K562 (cell line): ENCODE results near the gene CCNB1IP1. TPM values are rescaled to one million over a fixed set of nuclear protein-coding genes. Genes with fewer than 3 reads are reported as not detected.

ENCODE experiments used
- ATAC-seq: fragments of 200-7000 bp; cut with Tn5 transposase; 3 replicates; pipeline ENCODE4 v1.9.1; 2020; ENCODE audit warnings: moderate library complexity
- BruUV-seq: library from RNA; stranded (reverse); fragments of 400-500 nt; replicated peaks from 2 replicates; lab custom pipeline; 2021; lab: Mats Ljungman, UMichigan
- CTCF ChIA-PET: fragments of 300-600 bp; formaldehyde crosslinking; extraction: SDS; loops from one replicate; lab custom pipeline; 2021; ENCODE audit warnings: low intra/inter-chr PET ratio; lab: Yijun Ruan, JAX
- POLR2A ChIA-PET: fragments of 300-600, 350-650 bp; sonication (Branson Sonifier 250); formaldehyde crosslinking; extraction: SDS; loops from one replicate; lab custom pipeline; 2021; ENCODE audit warnings: antibody characterized with exemption, inconsistent platforms; lab: Yijun Ruan, JAX
- DNase-seq, 4 experiments: peaks; one replicate each; pipeline versions ENCODE4 v3.0.0 to v3.0.0-alpha.2; 2011 to 2018; ENCODE audit warnings: low spot score in 3 of 4, mixed read lengths in 3 of 4; ENCODE audit errors: extremely low read depth in 1 of 4
- FAIRE-seq: peaks from 2 replicates; lab custom pipeline; 2011; peaks lifted over from hg19 to GRCh38; lab: Jason Lieb, UNC
- H2AFZ ChIP-seq: 2 replicates; pipeline ENCODE4 v1.6.0; 2011; ENCODE audit warnings: low read depth, low read length, control low read depth, inconsistent platforms
- H3K27ac ChIP-seq: fragments of 200-600 bp; 3 replicates; pipeline ENCODE4 v1.8.0; 2011; ENCODE audit warnings: low read depth, mild to moderate bottlenecking, control low read depth, inconsistent platforms, low read length, moderate library complexity, mixed read lengths; ENCODE audit errors: extremely low read depth
- H3K27me3 ChIP-seq, 2 experiments: fragments of 300-600 bp in 1 of 2; 2 replicates in 1 of 2; 3 replicates in 1 of 2; pipeline versions ENCODE4 v1.6.0 to v1.8.0; 2011; ENCODE audit warnings: inconsistent platforms in 2 of 2, low read length in 2 of 2, mild to moderate bottlenecking in 1 of 2, mixed read lengths in 1 of 2, moderate library complexity in 1 of 2; ENCODE audit not compliant: control insufficient read depth in 2 of 2, insufficient read depth in 2 of 2
- H3K36me3 ChIP-seq: fragments of 300-600 bp; 3 replicates; pipeline ENCODE4 v1.8.0; 2011; ENCODE audit warnings: mild to moderate bottlenecking, low read length, inconsistent platforms; ENCODE audit not compliant: control insufficient read depth, insufficient read depth
- H3K4me1 ChIP-seq, 2 experiments: fragments of 200-600 bp in 1 of 2; replicated peaks in 1 of 2; 2 replicates in 1 of 2; 3 replicates in 1 of 2; pipeline versions ENCODE4 v1.5.1 to v1.8.0; 2011; ENCODE audit warnings: inconsistent platforms in 2 of 2, low read length in 2 of 2, mild to moderate bottlenecking in 1 of 2, mixed read lengths in 1 of 2, moderate library complexity in 1 of 2; ENCODE audit not compliant: control insufficient read depth in 2 of 2, insufficient read depth in 2 of 2
- H3K4me2 ChIP-seq: 2 replicates; pipeline ENCODE4 v1.6.1; 2011; ENCODE audit warnings: low read length, control low read depth, inconsistent platforms, mixed read lengths; ENCODE audit not compliant: insufficient read depth
- H3K4me3 ChIP-seq: fragments of 200-600 bp; sonication (generic), shearing (Covaris generic); 2 replicates; pipeline ENCODE4 v1.5.1; 2016; ENCODE audit warnings: control low read depth, inconsistent platforms
- H3K79me2 ChIP-seq: fragments of 200-600 bp; 3 replicates; pipeline ENCODE4 v1.8.0; 2011; ENCODE audit warnings: low read length, inconsistent platforms; ENCODE audit not compliant: control insufficient read depth, insufficient read depth
- H3K9ac ChIP-seq, 2 experiments: 2 replicates each; pipeline versions ENCODE4 v1.6.0 to v1.6.1; 2011; ENCODE audit warnings: low read depth in 2 of 2, low read length in 2 of 2, control low read depth in 1 of 2, inconsistent platforms in 1 of 2, mild to moderate bottlenecking in 1 of 2, mixed read lengths in 1 of 2; ENCODE audit not compliant: insufficient read depth in 1 of 2
- H3K9me1 ChIP-seq: one replicate; pipeline ENCODE4 v1.6.0; 2011; ENCODE audit warnings: inconsistent platforms, mild to moderate bottlenecking, low read length, moderate library complexity; ENCODE audit not compliant: control insufficient read depth, insufficient read depth
- H3K9me3 ChIP-seq: replicated peaks from 2 replicates; pipeline ENCODE4 v1.5.1; 2011; ENCODE audit warnings: low read depth, low read length, inconsistent platforms; ENCODE audit not compliant: control insufficient read depth, insufficient read depth
- H4K20me1 ChIP-seq: replicated peaks from 2 replicates; pipeline ENCODE4 v1.6.1; 2011; ENCODE audit warnings: low read length, inconsistent platforms, mixed read lengths; ENCODE audit not compliant: control insufficient read depth, insufficient read depth
- ERF ChIP-seq: fragments of 450-650 bp; formaldehyde crosslinking; IDR thresholded peaks from 2 replicates; pipeline ENCODE4 v1.4.0; 2020; ENCODE audit warnings: mild to moderate bottlenecking, mixed read lengths
- FOXK1 ChIP-seq: sonication (generic); formaldehyde crosslinking; IDR thresholded peaks from 2 replicates; pipeline ENCODE4 v1.8.0; 2022; ENCODE audit warnings: missing genetic modification reagents, mild to moderate bottlenecking, borderline replicate concordance
- FOXP1 ChIP-seq: sonication (generic); formaldehyde crosslinking; IDR thresholded peaks from 2 replicates; pipeline ENCODE4 v1.8.0; 2022; ENCODE audit warnings: mild to moderate bottlenecking, missing genetic modification reagents
- HEY1 ChIP-seq: fragments of 250-450 bp; sonication (Bioruptor Pico); IDR thresholded peaks from 2 replicates; pipeline ENCODE4 v1.5.0; 2020; ENCODE audit warnings: mild to moderate bottlenecking, moderate library complexity, borderline replicate concordance
- KAT8 ChIP-seq: fragments of 450-650 bp; IDR thresholded peaks from 2 replicates; pipeline ENCODE4 v1.6.1; 2016; ENCODE audit warnings: low read depth, mild to moderate bottlenecking
- MCM3 ChIP-seq: fragments of 450-650 bp; IDR thresholded peaks from 2 replicates; pipeline ENCODE4 v1.6.1; 2016
- MXI1 ChIP-seq: IDR thresholded peaks from 2 replicates; pipeline ENCODE4 v1.6.1; 2011; ENCODE audit warnings: low read depth, mild to moderate bottlenecking, improper control_type of control experiment, low read length
- NR1H2 ChIP-seq: sonication (generic); formaldehyde crosslinking; IDR thresholded peaks from 2 replicates; pipeline ENCODE4 v1.4.0; 2020; ENCODE audit warnings: mild to moderate bottlenecking, missing genetic modification reagents
- RBM17 ChIP-seq: fragments of 200-400 bp; formaldehyde crosslinking; IDR thresholded peaks from 2 replicates; pipeline ENCODE4 v1.6.1; 2017; ENCODE audit warnings: low read depth, mild to moderate bottlenecking, low read length, borderline replicate concordance
- RBM34 ChIP-seq: fragments of 200-400 bp; formaldehyde crosslinking; IDR thresholded peaks from 2 replicates; pipeline ENCODE4 v1.6.1; 2018; ENCODE audit warnings: low read length, borderline replicate concordance; ENCODE audit not compliant: insufficient read depth
- SIN3B ChIP-seq: fragments of 450-650 bp; IDR thresholded peaks from 2 replicates; pipeline ENCODE4 v1.6.1; 2017; ENCODE audit warnings: low read depth, mild to moderate bottlenecking, moderate library complexity
- SMAD2 ChIP-seq: fragments of 150-350 bp; IDR thresholded peaks from 2 replicates; pipeline ENCODE4 v1.6.1; 2014; ENCODE audit warnings: low read depth, mild to moderate bottlenecking, low read length
- SRSF7 ChIP-seq: fragments of 200-400 bp; formaldehyde crosslinking; optimal IDR thresholded peaks from 2 replicates; pipeline ENCODE3; 2017; ENCODE audit warnings: mild to moderate bottlenecking, low read depth, low read length
- WHSC1 ChIP-seq: IDR thresholded peaks from one replicate; pipeline ENCODE4 v1.6.1; 2012; ENCODE audit warnings: low read length, control low read depth, inconsistent platforms
- ZNF23 ChIP-seq: fragments of 250-450 bp; sonication (Bioruptor Pico); IDR thresholded peaks from 2 replicates; pipeline ENCODE4 v1.4.0; 2020; ENCODE audit warnings: mild to moderate bottlenecking
- ZNF274 ChIP-seq: IDR thresholded peaks from 2 replicates; pipeline ENCODE4 v1.6.1; 2011; ENCODE audit warnings: low read depth, mild to moderate bottlenecking, low read length, moderate library complexity, borderline replicate concordance
- ZNF3 ChIP-seq: fragments of 250-450 bp; sonication (Bioruptor Pico); IDR thresholded peaks from 2 replicates; pipeline ENCODE4 v1.5.0; 2021; ENCODE audit warnings: mild to moderate bottlenecking, moderate library complexity
- ZNF384 ChIP-seq: IDR thresholded peaks from 2 replicates; pipeline ENCODE4 v1.6.1; 2012; ENCODE audit warnings: low read depth, low read length, improper control_type of control experiment
- ZNF586 ChIP-seq: fragments of 450-650 bp; formaldehyde crosslinking; conservative IDR thresholded peaks from 2 replicates; pipeline ENCODE4 v1.4.0; 2020; ENCODE audit warnings: mild to moderate bottlenecking, moderate library complexity
- WGBS: fragments of 100-300 bp; shearing (Covaris generic); methylation state at CpG from one replicate; pipeline ENCODE4 v1.1.6; 2016; ENCODE audit warnings: low coverage, mixed read lengths; ENCODE audit not compliant: insufficient coverage; ENCODE audit errors: missing lambda C conversion rate; 5-methylcytosine and 5-hydroxymethylcytosine counted together
- in situ Hi-C: fragments of 300-500 bp; cut with MboI; formaldehyde crosslinking; loops from 4 replicates; pipeline ENCODE4 v1.15.0; 2018; ENCODE audit warnings: inconsistent platforms, mixed read lengths
- intact Hi-C: fragments of 100-400 bp; cut with micrococcal nuclease; formaldehyde crosslinking; loops from 2 replicates; pipeline ENCODE4 v1.14.2; 2022
- polyA plus RNA-seq, 8 experiments: library from polyadenylated mRNA; depleted of rRNA in 4 of 8; stranded (reverse) in 5 of 8; unstranded in 3 of 8; fragments of >200 nt; fragmentation: Nextera tagmentation in 2 of 8; fragmentation: Illumina TruSeq in 1 of 8; extraction: Ambion mirVana in 2 of 8; extraction: Trizol in 1 of 8; gene quantifications; 2 replicates each; pipeline versions ENCODE4 v1.2.1 to v1.2.3, GENCODE V29; 2011 to 2014; ENCODE audit warnings: inconsistent platforms in 1 of 8, missing spikeins in 1 of 8
- total RNA-seq, 7 experiments: library from RNA; depleted of rRNA in 6 of 7; stranded (reverse); fragments of >200 nt in 6 of 7; fragmentation: Illumina TruSeq in 2 of 7; extraction: Trizol in 2 of 7; gene quantifications; 2 replicates each; pipeline versions ENCODE4 v1.2.1 to v1.2.3, GENCODE V29; 2011 to 2021; ENCODE audit warnings: low replicate concordance in 1 of 7
- TF ChIP-seq, protein P1 (sequence below), 2 experiments: fragments of 450-650 bp in 1 of 2; sonication (generic) in 1 of 2; formaldehyde crosslinking; conservative IDR thresholded peaks; 2 replicates each; pipeline versions ENCODE4 v1.4.0 to v1.8.1; 2020 to 2022; ENCODE audit warnings: mild to moderate bottlenecking in 1 of 2, missing genetic modification reagents in 1 of 2

CCNB1IP1 gene
- total and polyA plus RNA-seq, 9 of the 15 experiments (the other 6 are each of a cell fraction or from before 2014, with no cell fraction given), result 51.8 to 152 (median 81.0) TPM

DNA sequence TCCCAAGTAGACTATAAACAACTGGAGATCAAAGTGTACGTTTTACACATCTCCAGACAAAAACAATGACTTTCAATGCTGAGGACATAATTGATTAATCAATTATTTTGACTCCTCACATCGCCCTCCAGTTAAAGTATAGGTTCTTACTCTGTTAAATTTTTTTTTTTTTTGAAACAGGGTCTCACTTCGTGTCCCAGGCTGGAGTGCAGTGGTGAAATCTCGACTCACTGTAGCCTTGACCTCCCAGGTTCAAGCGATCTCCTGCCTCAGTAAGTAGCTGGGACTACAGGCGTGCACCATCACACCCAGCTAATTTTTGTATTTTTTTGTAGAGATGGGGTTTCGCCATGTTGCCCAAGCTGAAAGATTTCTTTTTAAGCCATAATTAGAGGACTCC, 938 bp upstream of the CCNB1IP1 start:
- DNase-seq (no peak), ATAC-seq (no peak), FAIRE-seq (no peak)
- H3K4me1 ChIP-seq, result peaks cover 0 to 6% of the 10 kb centered on the region in 2 experiments; a peak in 2 of 5 replicates
- WGBS, result 40% methylated on average over 7 of the region's 7 CpGs
- CTCF ChIA-PET, result no interaction called here
- peaks cover 43% of the 10 kb centered on the region for H3K79me2 ChIP-seq
- peaks cover 16% of the 10 kb centered on the region for H3K36me3 ChIP-seq
- H4K20me1 ChIP-seq, result no peaks in the 10 kb centered on the region; the same call in 1 of the 2 replicates
- in situ Hi-C loops, result no loop called here
- BruUV-seq, result no TSS peak
- no peak overlapping the region for H3K9ac ChIP-seq
- intact Hi-C loops, result loop anchor here (10.0 kb wide), 1 partner anchor 481 kb away; no protein-coding TSS in a partner anchor
- TF ChIP-seq ERF (CRISPR knock-in tag) (no peak), NR1H2 (no peak), ZNF274 (no peak), SRSF7 (no peak), ZNF384 (no peak), ZNF586 (CRISPR knock-in tag) (no peak), WHSC1 (no peak), KAT8 (no peak), RBM34 (no peak), HEY1 (CRISPR knock-in tag) (no peak), FOXP1 (CRISPR knock-in tag) (no peak), FOXK1 (CRISPR knock-in tag) (no peak), RBM17 (no peak), SIN3B (no peak), SMAD2 (no peak), ZNF23 (CRISPR knock-in tag) (no peak), MCM3 (no peak), ZNF3 (CRISPR knock-in tag) (no peak), MXI1 (no peak)
- TF ChIP-seq, protein P1, sequence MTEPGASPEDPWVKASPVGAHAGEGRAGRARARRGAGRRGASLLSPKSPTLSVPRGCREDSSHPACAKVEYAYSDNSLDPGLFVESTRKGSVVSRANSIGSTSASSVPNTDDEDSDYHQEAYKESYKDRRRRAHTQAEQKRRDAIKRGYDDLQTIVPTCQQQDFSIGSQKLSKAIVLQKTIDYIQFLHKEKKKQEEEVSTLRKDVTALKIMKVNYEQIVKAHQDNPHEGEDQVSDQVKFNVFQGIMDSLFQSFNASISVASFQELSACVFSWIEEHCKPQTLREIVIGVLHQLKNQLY (CRISPR knock-in tag; conservative IDR thresholded peaks at IDR 0.05), result no peak
- no peak overlapping the region for H3K4me3 ChIP-seq
- H3K4me2 ChIP-seq, result no peak overlapping the region
- POLR2A ChIA-PET, result no interaction called here
- no peak overlapping the region for H2AFZ ChIP-seq
- no peaks in the 10 kb centered on the region for H3K9me1 ChIP-seq
- no peaks in the 10 kb centered on the region for H3K27me3 ChIP-seq
- H3K27ac ChIP-seq, result no peak overlapping the region
- H3K9me3 ChIP-seq, result no peaks in the 10 kb centered on the region
